ENCODE results near the gene NTM.

- TF ChIP-seq, protein P1, sequence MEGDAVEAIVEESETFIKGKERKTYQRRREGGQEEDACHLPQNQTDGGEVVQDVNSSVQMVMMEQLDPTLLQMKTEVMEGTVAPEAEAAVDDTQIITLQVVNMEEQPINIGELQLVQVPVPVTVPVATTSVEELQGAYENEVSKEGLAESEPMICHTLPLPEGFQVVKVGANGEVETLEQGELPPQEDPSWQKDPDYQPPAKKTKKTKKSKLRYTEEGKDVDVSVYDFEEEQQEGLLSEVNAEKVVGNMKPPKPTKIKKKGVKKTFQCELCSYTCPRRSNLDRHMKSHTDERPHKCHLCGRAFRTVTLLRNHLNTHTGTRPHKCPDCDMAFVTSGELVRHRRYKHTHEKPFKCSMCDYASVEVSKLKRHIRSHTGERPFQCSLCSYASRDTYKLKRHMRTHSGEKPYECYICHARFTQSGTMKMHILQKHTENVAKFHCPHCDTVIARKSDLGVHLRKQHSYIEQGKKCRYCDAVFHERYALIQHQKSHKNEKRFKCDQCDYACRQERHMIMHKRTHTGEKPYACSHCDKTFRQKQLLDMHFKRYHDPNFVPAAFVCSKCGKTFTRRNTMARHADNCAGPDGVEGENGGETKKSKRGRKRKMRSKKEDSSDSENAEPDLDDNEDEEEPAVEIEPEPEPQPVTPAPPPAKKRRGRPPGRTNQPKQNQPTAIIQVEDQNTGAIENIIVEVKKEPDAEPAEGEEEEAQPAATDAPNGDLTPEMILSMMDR (IDR thresholded peaks at IDR 0.05; ENCODE audit: insufficient read depth, low read length): no peak
- TF ChIP-seq POLR2AphosphoS5 (IDR thresholded peaks at IDR 0.05; ENCODE audit: low read depth): no peak
- no peak for TF ChIP-seq SPI1 (IDR thresholded peaks at IDR 0.05; ENCODE audit: borderline replicate concordance, low read depth)
- no peak for TF ChIP-seq GABPA (IDR thresholded peaks at IDR 0.05; ENCODE audit: low read depth)
Measured at GRCh38 chr11:131663405-131664200, 293.2 kb downstream of the NTM start.
